Measurements from ENCODE around the gene ZNF679.
"Not testable (repeated sequence)": the region's sequence is repeated elsewhere in the genome, so short reads cannot be mapped to it uniquely, and the experiment has no call there.

ZNF679 gene

DNA sequence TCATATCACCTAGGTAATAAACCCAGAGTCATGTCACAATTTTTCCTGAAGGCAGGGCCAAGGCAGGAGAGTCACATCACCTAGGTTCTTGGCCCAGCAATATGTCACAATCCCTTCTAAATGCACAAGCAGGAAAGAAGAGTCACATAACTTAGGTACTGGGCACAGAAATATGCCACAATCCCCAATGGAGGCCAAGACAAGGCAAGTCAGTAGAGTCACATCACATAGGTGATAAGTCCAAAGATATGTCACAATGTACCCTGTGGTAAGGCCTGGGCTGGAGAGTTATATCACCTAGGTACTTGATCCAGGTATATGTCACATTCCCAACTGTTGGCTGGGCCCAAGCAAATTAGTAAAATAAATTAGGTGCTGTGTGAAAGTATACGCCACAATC is at the start of gene ZNF679:
ZNF679 (plus strand) TSS at position 301 of the 400 bp plus-strand sequence. CDS start 20,644 bp downstream, outside the sequence.
- not testable (repeated sequence) for DNase-seq (ENCODE audit: low spot score)

DNA sequence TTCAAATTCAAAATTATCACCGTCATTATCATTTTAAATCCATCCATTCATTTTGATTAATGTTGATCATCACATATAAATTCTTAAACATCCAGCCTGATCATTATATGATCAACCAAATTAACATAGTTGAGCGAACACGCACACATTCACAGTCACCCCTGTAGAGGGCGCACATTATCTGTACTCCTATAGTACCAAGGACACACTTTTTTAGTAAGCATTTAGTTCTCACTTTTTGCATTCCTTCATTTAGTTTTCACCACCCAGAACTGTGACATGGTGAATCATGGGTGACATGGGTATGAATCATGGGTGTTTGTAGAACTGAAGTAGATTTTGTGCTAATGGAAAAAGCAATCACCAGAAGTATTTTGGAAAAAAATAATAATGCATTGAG is 47.3 kb upstream of the ZNF679 start:
- DNase-seq (ENCODE audit: low spot score), result no peak

DNA sequence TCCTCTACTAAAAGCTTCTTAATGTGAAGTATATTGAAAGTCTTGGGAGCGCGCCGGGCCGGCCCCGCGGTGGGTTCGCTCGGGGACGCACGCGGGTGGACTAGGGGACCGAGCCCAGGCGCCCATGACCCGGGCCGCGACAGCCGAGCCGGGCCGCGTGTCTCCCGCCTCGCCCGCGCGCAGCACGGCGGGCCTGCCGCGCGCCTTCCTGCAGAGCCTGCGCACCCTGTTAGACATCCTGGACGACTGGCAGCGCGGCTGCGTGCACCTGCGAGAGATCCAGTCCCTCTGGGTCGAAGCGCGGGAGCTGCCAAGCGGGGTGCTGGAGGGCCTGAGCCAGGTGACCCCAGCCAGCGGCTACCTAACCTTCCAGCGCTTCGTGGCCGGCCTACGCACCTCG is 46.7 kb upstream of the ZNF679 start:
- no peak for DNase-seq (ENCODE audit: low spot score)

DNA sequence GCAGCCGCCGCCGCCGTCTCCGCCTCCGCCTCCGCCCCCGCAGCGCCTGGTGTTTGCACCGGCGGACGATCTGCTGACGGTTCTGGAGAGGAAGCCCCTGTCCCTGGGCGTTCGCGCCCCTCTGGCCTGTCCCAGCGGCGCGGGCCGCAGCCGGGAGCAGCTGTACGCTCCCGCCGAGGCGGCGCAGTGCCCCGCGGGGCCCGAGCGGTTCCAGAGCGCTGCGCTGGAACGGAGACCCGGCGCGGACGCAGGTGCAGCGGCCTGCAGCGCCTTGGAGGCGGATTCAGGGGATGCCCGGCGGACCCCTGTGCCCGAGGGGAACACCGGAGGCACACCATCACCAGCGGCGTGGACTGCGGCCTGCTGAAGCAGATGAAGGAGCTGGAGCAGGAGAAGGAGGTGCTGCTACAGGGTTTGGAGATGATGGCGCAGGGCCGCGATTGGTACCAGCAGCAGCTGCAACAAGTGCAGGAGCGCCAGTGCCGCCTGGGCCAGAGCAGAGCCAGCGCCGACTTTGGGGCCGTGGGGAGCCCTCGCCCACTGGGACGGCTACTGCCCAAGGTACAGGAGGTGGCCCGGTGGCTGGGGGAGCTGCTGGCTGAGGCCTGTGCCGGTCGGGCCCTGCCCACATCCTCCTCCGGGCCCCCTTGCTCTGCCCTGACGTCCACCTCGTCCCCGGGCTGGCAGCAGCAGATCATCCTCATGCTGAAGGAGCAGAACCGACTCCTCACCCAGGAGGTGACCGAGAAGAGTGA is 46.1 kb upstream of the ZNF679 start:
- no peak for DNase-seq (ENCODE audit: low spot score)

DNA sequence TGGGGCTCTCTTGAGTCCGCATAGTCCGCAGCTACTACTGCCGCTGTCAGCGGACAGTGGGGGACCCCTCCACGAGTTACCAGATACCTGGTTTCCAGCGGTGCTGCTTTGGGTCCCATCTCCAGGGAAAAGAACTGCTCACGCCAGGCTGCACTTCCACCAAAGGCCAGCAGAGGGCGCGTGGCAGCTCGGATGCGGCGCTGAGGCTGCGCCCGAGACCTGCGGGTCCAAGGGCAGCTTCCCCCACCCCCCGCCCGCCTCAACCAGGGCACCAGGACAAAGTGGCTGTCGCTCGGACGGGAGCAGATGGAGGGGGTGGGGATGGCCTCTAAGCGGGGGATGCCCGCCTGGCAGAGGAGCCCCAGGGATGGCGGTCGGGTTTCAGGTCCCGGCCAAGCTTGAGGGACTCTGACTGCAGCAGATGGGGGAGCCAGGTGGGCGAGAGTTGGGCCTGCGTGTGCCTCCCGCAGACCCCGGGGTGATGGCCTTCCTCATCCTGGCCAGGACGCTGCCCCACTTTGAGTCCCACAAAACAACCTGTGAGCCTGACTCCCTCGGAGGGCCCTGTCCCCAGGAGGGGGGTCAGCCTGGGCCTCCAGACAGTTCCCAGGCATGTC is 45.0 kb upstream of the ZNF679 start:
- peak; percentile 37 for DNase-seq (ENCODE audit: low spot score)

DNA sequence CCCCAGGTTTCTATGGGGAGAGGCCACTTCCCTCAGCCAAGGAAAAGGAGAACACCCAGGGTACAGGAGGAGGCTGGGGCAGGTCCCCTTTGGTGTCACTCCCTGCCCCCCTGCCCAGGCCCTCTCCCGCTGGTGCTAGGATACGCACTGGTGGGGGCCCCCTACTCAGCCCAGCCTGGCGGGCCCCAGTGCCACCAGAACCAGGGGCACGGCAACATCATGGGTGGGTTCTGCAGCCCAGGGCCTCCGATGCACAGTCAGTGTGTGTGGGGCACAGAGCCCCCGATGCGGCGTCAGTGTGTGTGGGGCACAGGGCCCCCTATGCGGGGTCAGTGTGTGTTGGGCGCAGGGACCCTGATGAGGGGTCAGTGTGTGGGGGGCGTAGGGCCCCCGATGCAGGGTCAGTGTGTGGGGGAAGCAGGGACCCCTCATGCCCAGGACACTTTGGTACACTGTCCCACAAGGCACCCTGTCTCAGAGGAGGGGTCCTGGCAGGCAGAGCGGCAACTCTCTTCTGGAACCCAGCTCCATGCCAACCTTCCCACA is 44.4 kb upstream of the ZNF679 start:
- no peak for DNase-seq (ENCODE audit: low spot score)

DNA sequence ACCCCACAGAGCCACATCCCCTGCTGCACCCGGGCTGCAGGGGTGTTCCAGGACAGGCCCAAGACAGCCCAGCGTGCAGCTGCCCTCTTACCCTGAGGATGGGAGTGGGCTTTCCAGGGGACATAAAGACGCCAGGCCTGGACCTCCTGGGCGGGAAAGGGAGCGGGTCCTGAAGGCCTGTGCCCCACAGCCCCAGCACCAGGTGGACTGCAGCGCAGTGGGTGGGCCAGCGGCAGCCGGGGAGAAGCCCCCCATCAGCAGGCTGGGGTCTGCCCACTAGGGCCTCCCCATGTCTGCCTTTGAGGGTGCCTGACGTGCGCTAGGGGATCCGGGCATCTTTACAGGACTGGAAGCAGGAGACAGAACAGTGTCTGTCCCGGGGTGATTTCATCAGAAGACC is 43.9 kb upstream of the ZNF679 start:
- DNase-seq (ENCODE audit: low spot score), result no peak

DNA sequence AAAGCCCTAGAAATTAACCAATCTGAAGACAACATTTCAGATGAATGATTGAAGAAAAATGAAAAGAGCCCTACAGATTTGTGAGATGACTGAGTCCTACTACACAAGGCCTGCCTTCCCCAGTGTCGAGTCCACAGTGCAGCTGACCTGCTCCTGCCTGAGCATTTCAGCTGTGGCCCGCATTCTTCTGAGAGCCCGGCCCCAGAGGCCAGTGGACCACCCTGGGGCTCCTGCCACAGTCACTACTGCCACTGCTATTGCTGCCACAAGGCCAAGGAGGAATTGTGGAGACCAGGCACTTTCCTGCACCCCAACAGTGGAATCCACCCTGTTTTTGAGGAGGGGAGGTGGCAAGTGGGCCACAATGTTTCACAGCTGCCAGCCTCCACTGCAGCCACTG is 40.9 kb upstream of the ZNF679 start:
- DNase-seq (ENCODE audit: low spot score), result no peak

DNA sequence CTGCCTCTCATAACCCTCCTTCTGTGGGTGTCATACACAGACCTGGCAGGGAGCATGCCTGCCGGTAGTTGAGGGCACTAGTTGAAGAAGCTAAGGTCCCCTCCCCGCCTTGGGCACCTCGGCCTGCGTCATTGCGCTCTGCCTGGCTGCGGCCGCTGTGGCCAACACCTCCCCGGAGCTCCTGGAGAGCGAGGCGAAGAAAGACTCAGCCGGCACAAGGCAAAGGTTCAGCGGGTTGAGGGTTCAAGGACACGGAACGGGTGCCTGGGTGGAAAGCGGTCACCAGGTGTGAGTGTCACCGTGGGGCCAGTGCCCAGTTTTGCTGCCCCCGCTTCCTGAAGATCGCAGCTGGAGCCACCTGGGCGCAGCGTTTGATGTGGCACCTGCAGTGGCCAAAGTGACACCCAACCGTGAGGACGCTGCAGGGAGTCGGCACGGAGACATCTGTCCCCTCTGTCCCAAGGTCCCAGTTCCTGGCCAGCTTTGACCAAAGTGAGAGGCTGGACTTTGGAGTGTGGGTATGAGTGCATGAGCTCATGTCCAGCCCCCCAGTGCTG is 36.0 kb upstream of the ZNF679 start:
- DNase-seq (ENCODE audit: low spot score), result no peak

DNA sequence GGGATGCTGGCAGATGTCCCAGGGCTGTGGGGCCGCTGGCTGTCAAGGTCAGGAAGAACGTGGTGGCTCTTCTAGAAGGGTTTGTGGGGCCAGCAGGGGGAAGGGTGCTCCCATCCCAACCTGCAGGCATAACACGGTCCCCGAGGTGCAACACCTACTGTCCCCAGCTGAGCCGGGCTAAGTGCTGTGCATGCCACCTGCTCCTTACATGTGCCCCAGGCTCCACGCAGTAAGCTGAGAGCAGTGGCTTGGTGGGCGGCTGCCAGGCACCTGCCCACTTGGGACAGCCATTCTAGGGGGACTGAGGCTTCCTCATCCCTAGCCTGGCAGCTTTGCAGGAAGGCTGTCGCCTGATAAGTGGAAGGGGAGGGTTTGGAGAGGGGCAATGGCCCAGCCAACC is 35.5 kb upstream of the ZNF679 start:
- no peak for DNase-seq (ENCODE audit: low spot score)

DNA sequence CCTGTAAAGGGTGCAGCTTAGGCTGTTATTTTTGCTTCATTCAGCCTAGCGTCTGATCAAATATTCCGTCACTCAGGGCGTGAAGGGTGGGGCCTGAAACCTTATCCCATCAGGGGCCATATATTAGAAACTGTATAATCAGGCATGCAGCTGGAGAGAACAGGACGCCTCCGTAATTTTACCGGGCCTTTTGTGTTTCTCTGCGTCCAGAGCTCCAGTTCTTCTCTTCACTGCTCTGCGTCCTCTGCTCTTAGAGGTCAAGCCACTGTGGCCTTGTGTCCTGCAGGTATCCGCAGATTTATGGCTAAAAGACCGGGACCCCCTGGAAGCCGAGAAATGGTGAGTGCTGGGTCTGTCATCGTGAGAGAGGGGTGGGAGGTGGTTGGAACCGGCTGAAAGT is 21.4 kb upstream of the ZNF679 start, which contains the start of gene ZNF735:
ZNF735 (plus strand) TSS at position 301 of the 400 bp plus-strand sequence; CDS start at position 301, 0 bp downstream.
- no peak for DNase-seq (ENCODE audit: low spot score)

DNA sequence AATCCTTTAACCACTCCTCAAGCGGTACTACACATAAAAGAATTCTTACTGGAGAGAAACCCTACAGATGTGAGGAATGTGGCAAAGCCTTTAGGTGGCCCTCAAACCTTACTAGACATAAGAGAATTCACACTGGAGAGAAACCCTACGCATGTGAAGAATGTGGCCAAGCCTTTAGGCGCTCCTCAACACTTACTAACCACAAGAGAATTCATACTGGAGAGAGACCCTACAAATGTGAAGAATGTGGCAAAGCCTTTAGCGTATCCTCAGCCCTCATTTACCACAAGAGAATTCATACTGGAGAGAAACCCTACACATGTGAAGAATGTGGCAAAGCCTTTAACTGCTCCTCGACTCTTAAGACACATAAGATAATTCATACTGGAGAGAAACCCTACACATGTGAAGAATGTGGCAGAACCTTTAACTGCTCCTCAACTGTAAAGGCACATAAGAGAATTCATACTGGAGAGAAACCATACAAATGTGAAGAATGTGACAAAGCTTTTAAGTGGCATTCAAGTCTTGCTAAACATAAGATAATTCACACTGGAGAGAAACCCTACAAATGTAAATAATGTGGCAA is 8.5 kb upstream of the ZNF679 start:
- not testable (repeated sequence) for DNase-seq (ENCODE audit: low spot score)

DNA sequence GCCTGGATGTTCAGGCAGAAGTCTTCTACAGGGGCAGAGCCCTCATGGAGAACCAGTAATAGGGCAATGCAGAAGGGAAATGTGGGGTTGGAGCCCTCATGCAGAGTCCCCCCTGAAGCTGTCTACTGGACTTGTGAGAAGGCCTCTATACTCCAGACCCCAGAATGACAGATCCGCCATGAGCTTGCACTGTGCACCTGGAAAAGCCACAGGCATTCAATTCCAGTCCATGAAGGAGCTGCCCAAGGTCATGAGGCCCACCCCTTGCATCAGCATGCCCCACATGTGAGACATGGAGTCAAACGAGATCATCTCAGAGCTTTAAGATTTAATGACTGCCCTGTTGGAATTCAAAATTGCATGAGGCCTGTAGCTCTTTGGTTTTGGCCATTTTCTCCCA is 4.9 kb upstream of the ZNF679 start:
- no peak for DNase-seq (ENCODE audit: low spot score)

DNA sequence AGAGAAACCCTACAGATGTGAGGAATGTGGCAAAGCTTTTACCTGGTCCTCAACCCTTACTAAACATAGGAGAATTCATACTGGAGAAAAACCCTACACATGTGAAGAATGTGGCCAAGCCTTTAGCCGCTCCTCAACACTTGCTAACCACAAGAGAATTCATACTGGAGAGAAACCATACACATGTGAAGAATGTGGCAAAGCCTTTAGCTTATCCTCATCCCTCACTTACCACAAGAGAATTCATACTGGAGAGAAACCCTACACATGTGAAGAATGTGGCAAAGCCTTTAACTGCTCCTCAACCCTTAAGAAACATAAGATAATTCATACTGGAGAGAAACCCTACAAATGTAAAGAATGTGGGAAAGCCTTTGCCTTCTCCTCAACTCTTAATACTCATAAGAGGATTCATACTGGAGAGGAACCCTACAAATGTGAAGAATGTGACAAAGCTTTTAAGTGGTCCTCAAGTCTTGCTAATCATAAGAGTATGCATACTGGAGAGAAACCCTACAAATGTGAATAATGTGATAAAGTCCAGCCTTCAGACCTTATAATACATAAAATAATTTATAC is 38.2 kb downstream of the ZNF679 start:
- no peak for DNase-seq (ENCODE audit: low spot score)

DNA sequence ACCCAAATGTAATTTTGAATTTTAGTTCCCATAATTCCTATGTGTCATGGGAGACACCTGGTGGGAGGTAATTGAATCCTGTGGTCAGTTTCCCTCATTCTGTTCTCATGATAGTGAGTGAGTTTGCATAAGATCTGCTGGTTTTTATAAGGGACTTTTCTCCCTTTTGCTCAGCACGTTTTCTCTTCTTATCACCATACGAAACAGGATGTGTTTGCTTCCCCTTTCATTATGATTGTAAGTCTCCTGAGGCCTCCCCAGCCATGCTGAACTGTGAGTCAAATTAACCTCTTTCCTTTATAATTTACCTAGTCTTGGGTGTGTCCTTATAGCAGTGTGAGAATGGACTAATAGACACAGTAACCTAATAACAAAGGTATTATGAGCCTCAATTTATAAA is 49.4 kb downstream of the ZNF679 start:
- DNase-seq (ENCODE audit: low spot score), result no peak

DNA sequence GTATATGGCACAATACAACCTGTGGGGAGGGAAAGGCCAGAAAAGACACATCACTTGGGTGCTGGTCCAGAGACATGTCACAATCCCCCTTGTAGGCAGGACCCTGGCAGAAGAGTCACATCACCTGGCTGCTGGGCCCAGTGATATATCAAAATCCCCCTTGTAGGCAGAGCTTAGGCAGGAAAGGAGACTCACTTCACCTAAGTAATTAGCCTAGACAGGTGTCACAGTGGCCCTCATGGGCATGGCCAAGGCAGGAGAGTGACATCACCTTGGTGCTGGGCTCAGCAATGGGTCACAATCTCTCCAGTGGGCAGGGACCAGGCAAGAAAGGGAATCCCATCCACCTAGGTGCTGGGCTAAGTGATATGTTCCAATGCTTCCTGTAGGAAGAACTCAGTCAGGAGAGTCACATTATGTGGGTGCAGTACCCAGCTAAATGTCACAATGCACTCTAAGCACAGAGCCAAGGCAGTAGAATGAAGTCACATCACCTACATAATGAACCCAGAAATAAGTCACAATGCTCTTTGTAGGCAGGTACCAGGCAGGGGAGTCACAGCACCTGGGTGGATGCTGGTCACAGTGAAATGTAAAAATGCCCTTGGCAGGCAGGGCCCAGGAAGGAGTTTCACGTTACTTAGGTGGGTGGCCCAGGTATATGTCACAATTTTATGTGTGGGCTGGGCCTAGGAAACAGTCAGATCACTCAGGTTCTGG is 66.6 kb downstream of the ZNF679 start:
- DNase-seq (ENCODE audit: low spot score), result no peak

DNA sequence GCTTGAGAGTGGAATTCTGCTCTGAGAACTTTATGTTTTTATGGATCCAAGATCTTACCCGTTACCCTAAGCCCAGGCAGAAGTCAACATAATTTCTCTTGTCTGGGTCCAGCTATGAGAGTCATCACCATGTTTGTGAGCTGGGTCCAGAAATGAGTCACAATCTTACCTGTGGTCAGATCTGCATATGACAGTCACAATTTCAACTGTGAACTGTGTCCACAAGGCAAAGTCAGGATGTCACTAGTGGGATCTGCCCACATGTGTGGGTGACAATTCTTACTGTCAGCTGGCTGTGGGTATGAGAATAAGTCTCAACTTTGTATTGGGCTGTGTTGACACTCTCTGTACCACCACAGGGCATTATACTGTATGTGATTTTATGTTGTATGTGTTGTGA is 69.1 kb downstream of the ZNF679 start:
- DNase-seq (ENCODE audit: low spot score), result not testable (repeated sequence)

DNA sequence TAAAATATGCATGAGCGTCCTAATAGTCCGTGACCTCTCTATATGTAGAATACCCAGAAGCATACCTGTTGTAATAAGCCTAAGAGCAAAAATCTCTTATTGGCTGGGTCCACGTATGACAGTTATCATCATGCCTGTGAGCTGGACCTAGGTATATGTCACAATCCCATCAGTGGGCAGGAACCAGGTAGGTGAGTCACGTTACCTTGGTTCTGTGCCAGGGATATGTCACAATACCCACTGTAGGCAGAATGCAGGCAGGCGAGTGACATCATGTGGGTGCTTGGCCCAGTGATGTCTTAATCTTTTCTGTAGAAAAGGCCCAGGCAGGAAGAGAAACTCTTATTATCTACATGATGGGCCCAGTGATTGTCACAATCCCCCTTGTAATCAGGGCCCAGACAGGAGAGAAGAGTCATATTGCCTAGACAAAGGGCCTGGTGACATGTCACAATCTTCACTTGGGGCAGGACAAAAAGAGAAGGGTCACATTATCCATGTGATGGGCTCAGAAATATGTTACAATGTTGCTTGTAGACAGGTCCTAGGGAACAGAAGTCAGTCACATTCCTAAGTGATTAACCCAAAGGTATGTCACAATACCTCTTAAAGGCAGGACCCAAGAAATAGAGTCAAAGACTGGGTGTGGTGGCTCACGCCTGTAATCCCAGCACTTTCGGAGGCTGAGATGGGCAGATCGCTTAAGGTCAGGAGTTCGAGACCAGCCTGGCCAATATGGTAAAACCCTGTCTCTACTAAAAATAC is 72.5 kb downstream of the ZNF679 start:
- DNase-seq (ENCODE audit: low spot score), result no peak

DNA sequence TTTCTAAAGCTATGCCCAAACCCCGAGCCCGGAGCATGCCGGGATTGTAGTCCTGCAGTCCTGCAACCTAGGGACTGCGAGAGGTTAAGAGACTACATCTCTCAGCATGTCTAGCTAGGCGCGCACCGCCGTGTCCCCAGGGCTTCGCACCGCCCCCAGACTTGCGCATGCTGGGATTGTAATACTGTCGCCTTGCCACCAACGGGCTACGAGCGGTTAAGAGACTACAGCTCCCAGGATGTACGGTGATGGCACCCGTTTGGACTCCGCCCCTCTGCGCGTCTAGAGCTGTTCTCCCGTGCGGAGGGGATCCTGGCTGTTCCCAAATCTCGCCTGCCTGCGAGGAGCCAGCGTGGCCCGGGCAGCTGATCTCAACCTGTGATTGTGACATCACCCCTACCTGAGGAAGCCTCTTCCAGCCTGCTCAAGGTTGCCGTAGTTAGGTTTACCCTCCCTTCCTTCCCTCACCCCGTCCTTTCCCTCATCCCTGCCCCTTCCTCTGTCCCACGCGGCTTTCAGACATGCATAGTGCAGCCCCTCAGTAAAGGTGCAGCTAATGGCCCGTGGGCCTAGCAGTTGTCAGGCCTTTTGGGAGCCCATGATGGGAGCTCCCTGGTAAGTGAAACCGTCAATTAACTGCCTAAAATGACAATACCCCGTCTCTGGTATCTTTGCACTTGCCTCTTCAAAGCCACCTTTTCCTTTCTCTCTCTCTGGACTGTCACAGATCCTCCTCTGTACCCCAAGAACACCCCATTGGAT is 79.2 kb downstream of the ZNF679 start:
- DNase-seq (ENCODE audit: low spot score), result peak; percentile 95

DNA sequence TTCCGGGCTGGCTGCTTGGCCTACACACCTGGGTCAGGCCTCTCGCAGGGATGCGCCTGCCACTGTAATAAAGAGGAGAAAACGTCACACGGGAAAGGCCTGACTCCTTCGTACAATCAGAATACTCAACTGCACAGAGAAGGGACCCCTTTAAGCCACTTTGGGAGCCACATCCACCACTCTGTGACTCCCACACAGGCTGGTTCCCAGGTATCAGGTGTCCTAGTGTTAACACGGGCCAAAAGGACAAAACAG is 79.7 kb downstream of the ZNF679 start:
- DNase-seq (ENCODE audit: low spot score), result no peak
